Endometrial microvascular endothelial cells (primary cell): Measurements from ENCODE around the gene CKAP2L. TPM values are rescaled to one million over a fixed set of nuclear protein-coding genes. Genes with fewer than 3 reads are reported as not detected.

Source experiments
- in situ Hi-C: cut with HindIII; loops from 2 replicates; pipeline ENCODE4 v1.10.0; 2017; ENCODE audit warnings: low sequenced_read_pairs, low pct_unique_long_range_greater_than_20kb; ENCODE audit errors: inconsistent ontology term
- total RNA-seq: library from RNA; depleted of rRNA; stranded (reverse); fragments of >200 nt; gene quantifications from one replicate; pipeline ENCODE4 v1.2.3, GENCODE V29; 2015; ENCODE audit errors: inconsistent ontology term

CKAP2L gene
- total RNA-seq, 1 donor from 2014 or later: 50.9 TPM

DNA sequence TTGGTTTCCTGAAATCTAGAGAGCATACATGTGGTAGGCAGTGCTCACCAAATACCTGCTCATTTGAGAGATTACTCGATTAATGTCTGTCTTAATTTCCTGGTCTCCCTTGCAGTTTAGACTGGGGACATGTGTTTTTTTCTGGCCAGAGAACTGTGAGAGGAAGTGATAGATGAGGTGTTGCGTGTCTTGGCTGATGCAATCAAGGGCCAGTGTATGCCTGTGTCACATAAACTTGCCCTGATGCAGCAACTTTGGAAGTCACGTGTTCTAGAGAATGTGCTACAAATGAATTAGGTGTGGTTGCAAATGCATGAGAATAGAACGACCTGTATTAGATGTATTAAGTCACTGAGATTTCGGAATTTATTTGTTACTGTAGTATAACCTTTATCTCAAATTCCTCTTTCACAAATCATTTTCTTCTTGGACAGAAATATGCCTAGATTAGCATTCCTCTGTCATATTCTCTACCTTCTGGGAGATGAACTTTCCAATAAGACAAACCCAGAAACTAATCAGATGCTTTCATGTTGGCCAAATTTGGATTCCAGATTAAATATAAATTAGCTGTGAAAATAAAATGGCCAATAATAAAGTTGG lies 29.8 kb upstream of the CKAP2L start:
- in situ Hi-C loops: no loop called here

DNA sequence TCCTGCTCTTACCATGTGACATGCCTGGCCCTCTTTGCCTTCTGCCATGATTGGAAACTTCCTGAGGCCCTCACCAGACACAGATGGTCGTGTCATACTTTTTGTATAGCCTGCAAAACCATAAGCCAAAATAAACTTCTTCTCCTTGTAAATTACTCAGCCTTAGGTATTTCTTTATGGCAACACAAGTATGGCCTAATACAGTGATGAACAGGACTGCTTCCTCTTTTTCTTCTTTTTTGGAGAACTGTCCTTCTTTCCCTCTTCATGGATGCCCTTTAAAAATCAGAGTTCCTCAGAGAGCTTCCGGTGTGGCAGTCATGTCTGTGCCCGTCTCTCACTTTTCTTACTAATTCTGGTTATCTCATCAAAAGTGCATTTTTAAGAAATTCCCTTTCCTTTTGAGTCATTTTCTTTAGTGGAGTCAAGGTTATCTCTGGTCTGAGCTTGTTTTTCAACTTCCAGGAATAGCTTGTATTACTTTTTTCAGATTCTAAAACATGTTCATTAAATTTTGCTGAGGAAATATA lies 29.1 kb upstream of the CKAP2L start:
- in situ Hi-C loops: no loop called here

GRCh38 chr2:112792419-112792818 lies 28.0 kb upstream of the CKAP2L start:
- in situ Hi-C loops: no loop called here

GRCh38 chr2:112791693-112792230 lies 27.4 kb upstream of the CKAP2L start:
- in situ Hi-C loops: no loop called here

DNA sequence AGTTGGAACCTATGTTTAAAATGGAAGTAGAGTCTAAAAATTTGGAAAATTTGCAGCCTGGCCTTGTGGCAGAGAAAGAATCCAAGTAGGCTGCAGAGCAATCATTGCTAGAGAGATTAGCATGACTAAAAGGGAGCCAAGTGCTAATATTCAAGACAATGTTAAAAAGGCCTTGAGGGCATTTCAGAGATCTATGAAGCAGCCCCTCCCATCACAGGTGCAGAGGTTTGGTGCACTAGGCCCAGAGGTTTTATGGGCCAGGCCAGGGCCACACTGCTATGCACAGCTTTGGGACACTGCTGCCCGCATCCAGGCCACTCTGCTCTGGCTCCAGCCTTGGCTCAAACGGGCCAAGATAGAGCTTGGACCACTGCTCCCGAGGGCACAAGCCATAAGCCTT lies 26.6 kb upstream of the CKAP2L start:
- in situ Hi-C loops: no loop called here

DNA sequence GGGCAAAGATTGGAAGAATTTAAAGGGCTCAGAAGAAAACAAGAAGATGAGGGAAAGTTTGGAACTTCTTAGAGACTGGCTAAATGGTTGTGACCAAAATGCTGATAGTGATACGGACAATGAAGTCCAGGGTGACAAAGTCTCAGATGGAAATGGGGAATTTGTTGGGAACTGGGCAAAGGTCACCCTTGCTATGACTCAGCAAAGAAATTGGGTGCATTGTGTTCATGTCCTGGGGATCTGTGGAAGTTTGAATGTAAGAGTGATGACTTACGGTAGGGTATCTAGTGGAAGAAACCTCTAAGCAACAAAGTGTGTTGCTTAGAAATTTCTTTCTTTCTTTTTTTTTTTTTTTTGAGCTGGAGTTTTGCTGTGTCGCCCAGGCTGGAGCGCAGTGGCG lies 25.9 kb upstream of the CKAP2L start:
- in situ Hi-C loops: no loop called here

- in situ Hi-C loops: no loop called here
These were observed 24.8 kb upstream of the CKAP2L start for GRCh38 chr2:112789186-112789585.

- in situ Hi-C loops: no loop called here
These were observed 24.2 kb upstream of the CKAP2L start for GRCh38 chr2:112788653-112789052.

GRCh38 chr2:112787729-112788393 lies 23.5 kb upstream of the CKAP2L start:
- in situ Hi-C loops: no loop called here

- in situ Hi-C loops: no loop called here
These were observed 22.9 kb upstream of the CKAP2L start for GRCh38 chr2:112787294-112787693.

GRCh38 chr2:112784199-112785189 lies 20.1 kb upstream of the CKAP2L start, which contains the start of gene IL1A:
Gene IL1A (minus strand): TSS chr2:112784493. CDS start chr2:112783770, 723 bp downstream.
- in situ Hi-C loops: no loop called here

DNA sequence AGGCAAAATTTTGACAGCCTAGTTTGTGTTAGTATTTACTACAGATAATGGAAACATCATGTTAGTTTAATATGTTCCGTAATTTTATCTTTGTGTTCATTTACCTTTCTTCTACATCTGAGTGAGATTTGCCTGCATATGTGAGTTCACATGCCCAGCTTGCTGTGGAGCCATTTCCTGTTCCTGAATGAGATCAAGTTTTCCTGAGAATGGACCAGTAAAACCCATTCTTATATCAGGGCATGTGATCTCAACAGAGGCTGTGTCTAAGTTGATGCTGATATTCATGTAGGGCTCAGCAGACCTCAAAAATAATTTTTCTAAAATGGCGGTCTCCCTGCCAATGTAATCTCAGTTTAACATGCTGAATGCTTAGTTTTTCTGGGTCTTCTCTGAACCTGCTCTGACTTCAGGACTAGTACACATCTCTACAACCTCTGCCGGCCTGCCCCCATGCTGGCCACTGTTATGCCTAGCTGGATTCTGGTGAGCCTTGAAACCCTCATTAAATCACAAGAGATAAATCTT lies 18.8 kb upstream of the CKAP2L start:
- in situ Hi-C loops: no loop called here

DNA sequence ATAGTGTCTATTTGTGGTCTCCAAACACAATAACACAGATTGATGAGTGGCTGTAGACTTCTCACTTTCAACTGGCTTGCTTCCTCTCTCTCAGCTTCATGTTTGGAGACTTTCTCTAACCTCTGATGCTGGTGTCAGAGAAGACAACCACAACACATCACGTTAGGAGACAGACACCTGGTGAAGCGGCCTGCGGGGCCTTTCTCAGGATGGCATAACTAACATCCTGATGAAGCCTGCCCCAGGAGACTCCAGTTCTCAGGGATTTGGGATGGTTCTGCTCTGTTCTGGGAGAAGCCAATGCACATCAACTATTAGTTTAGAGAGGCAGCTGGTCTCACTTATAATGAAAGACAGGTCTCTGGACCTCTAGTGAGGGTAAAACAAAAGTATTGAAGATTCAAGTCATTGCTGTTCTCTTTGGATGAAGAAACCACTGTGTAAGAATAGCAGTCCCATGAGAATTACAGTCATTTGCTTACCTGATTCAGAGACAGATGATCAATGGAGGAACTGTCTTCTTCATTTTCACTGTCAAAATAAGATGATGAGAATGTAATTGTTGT lies 17.9 kb upstream of the CKAP2L start:
- in situ Hi-C loops: no loop called here

DNA sequence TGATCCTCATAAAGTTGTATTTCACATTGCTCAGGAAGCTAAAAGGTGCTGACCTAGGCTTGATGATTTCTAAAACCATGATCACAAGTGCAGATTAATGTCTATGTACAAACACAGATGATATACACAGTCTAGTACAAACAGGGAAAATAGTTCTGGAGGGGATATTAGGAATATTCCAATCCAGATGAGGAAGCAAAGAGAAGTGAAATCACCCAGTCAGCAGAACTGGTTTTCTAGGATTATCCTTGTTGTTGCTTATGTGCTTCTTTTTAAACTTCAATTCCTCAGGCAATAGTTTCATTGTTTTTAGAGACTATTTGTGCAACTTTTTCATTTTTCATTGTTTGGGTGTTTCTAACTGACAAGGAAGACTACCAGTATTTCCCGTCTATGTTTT lies 15.2 kb upstream of the CKAP2L start:
- in situ Hi-C loops: no loop called here

DNA sequence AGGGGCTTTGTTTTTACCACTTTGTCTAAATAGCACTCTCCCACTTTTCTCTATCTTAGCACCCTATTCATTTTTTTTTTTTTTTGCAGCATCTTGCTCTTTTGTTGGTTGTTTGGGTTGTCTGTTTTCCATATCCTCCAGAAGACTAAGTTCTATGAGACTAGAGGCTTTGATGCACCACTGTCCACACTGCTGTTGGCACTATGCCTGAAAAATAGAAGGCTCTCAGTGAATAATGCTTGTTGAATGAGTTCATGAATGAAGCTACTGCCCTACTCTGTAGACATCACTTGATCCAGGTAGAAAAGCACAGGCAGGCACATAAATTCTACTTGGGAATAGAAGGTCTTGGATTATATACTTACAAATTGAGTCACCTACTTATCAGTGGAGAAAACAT lies 12.6 kb upstream of the CKAP2L start:
- in situ Hi-C loops: no loop called here

- in situ Hi-C loops: no loop called here
These were observed 11.7 kb upstream of the CKAP2L start for GRCh38 chr2:112776113-112776512.

DNA sequence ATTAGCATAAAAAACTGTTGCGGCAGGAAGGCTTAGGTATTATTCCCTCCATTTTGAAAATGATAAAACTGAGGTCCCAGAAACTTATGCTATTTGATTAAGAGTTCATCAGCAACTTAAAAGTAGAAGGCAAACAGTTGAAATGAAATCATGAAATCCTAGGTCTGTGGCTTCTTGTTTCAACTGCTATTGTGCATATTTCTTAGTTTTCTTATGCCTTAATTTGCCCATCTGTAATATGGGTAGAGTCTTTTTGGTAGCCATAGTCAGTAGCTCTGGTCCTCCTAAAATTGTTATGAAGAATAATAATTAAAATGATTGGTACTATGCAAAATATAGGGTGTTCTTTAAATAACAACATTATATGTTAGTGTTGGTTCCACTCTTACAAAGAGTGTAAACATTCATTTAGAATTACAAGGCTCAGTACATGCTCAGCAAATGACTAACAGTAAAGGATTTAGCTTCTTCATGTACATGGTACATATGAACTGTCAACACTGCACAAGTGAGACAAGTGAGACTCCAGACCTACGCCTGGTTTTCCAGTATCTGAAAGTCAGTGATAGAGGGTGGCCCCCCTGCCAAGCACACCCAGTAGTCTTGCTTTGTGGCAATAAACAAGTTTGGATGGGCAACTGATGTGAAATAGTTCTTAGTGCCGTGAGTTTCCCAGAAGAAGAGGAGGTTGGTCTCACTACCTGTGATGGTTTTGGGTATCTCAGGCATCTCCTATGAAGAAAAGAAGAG lies 10.3 kb upstream of the CKAP2L start:
- in situ Hi-C loops: loop anchor here (25.0 kb wide), 1 partner anchor 163 kb away; no protein-coding TSS in a partner anchor

DNA sequence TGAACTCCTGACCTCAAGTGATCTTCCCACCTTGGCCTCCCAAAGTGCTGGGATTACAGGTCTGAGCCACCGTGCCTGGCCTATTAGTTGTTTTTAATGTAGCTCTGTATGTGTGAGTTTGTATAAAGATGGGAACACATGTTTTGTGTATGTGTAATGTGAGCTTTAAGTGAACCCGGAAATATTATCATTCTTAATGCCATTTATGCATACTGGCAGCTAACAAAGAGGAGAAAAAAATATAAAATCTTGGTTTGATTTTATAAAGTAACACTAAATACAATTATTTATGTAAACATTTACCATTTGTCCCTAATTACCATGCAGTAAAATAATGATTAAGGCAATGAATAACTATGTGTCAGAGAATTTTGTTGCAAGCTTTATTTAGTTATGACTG lies 9.1 kb upstream of the CKAP2L start:
- in situ Hi-C loops: loop anchor here (25.0 kb wide), 1 partner anchor 164 kb away; no protein-coding TSS in a partner anchor
